Measurements from ENCODE around the gene KLHL5.

Gene KLHL5

GRCh38 chr4:39044364-39044955 lies 17.6 kb upstream of the KLHL5 start:
- DNase-seq (ENCODE audit: low spot score): peak; percentile 74

GRCh38 chr4:39044956-39045826 lies 16.8 kb upstream of the KLHL5 start:
- no peak for DNase-seq (ENCODE audit: low spot score)

- DNase-seq (ENCODE audit: low spot score): no peak
Observed at GRCh38 chr4:39045827-39046221, 16.2 kb upstream of the KLHL5 start.

GRCh38 chr4:39046249-39046648 lies 15.8 kb upstream of the KLHL5 start:
- no peak for DNase-seq (ENCODE audit: low spot score)

GRCh38 chr4:39047681-39048080 lies 14.4 kb upstream of the KLHL5 start:
- no peak for DNase-seq (ENCODE audit: low spot score)

GRCh38 chr4:39048311-39048710 lies 13.7 kb upstream of the KLHL5 start:
- DNase-seq (ENCODE audit: low spot score): no peak

- DNase-seq (ENCODE audit: low spot score): no peak
Observed at GRCh38 chr4:39050590-39050989, 11.4 kb upstream of the KLHL5 start.

- DNase-seq (ENCODE audit: low spot score): no peak
Observed at GRCh38 chr4:39051492-39051891, 10.5 kb upstream of the KLHL5 start.

GRCh38 chr4:39053983-39054382 lies 8.0 kb upstream of the KLHL5 start:
- DNase-seq (ENCODE audit: low spot score): no peak

- no peak for DNase-seq (ENCODE audit: low spot score)
Observed at GRCh38 chr4:39054497-39054896, 7.5 kb upstream of the KLHL5 start.

GRCh38 chr4:39056023-39056422 lies 6.0 kb upstream of the KLHL5 start:
- DNase-seq (ENCODE audit: low spot score): no peak

- no peak for DNase-seq (ENCODE audit: low spot score)
Observed at GRCh38 chr4:39061457-39061856, 575 bp upstream of the KLHL5 start.

GRCh38 chr4:39062770-39063097 lies 702 bp downstream of the KLHL5 start:
- no peak for DNase-seq (ENCODE audit: low spot score)

- no peak for DNase-seq (ENCODE audit: low spot score)
Observed at GRCh38 chr4:39063430-39063829, 1.4 kb downstream of the KLHL5 start.

- DNase-seq (ENCODE audit: low spot score): no peak
Observed at GRCh38 chr4:39066371-39066770, 4.3 kb downstream of the KLHL5 start.

- no peak for DNase-seq (ENCODE audit: low spot score)
Observed at GRCh38 chr4:39067031-39067430, 5.0 kb downstream of the KLHL5 start.

GRCh38 chr4:39067451-39067850 lies 5.4 kb downstream of the KLHL5 start:
- DNase-seq (ENCODE audit: low spot score): no peak

GRCh38 chr4:39068907-39069306 lies 6.9 kb downstream of the KLHL5 start:
- no peak for DNase-seq (ENCODE audit: low spot score)

- DNase-seq (ENCODE audit: low spot score): no peak
Observed at GRCh38 chr4:39078829-39079228, 16.8 kb downstream of the KLHL5 start.

GRCh38 chr4:39083164-39083563 lies 21.1 kb downstream of the KLHL5 start:
- DNase-seq (ENCODE audit: low spot score): no peak

GRCh38 chr4:39085891-39086290 lies 23.9 kb downstream of the KLHL5 start:
- no peak for DNase-seq (ENCODE audit: low spot score)

GRCh38 chr4:39096847-39097246 lies 34.8 kb downstream of the KLHL5 start:
- DNase-seq (ENCODE audit: low spot score): no peak

GRCh38 chr4:39097290-39097689 lies 35.3 kb downstream of the KLHL5 start:
- no peak for DNase-seq (ENCODE audit: low spot score)

GRCh38 chr4:39102297-39102696 lies 40.3 kb downstream of the KLHL5 start:
- DNase-seq (ENCODE audit: low spot score): no peak

Measured in LoVo (cell line).